ENCODE results near the gene TP53. TPM values are rescaled to one million over a fixed set of nuclear protein-coding genes. Genes with fewer than 3 reads are reported as not detected.

The TP53 gene
- polyA plus RNA-seq, 2 of the 4 experiments (the other 2 are of a cell fraction), result 59.4 to 65.9 TPM

- no peaks in the 10 kb centered on the region for H3K9me3 ChIP-seq
- TF ChIP-seq PHF8 (IDR thresholded peaks at IDR 0.05; ENCODE audit: borderline replicate concordance, low read depth) (peak; percentile 95), ELK1 (IDR thresholded peaks at IDR 0.05; ENCODE audit: low read depth, low read length) (no peak), MAZ (IDR thresholded peaks at IDR 0.05; ENCODE audit: borderline replicate concordance, low read depth, low read length) (no peak), BCL3 (IDR thresholded peaks at IDR 0.05) (peak; percentile 57; the same call in 1 of the 3 replicates), RCOR1 (IDR thresholded peaks at IDR 0.05; ENCODE audit: low read depth, low read length) (no peak), POLR2A (IDR thresholded peaks at IDR 0.05; ENCODE audit: low read length) (peak; percentile 77), JUN (IDR thresholded peaks at IDR 0.05) (peak; percentile 71 to 81; a peak in 4 of 5 replicates), FOXS1 (CRISPR knock-in tag; IDR thresholded peaks at IDR 0.05) (no peak), ZFP36 (IDR thresholded peaks at IDR 0.05; ENCODE audit: borderline replicate concordance, partially characterized antibody) (no peak), POLR2AphosphoS2 (conservative IDR thresholded peaks at IDR 0.05; ENCODE audit: low read length) (no peak), ATOH8 (CRISPR knock-in tag; IDR thresholded peaks at IDR 0.05; ENCODE audit: low read depth) (no peak), SMC3 (IDR thresholded peaks at IDR 0.05) (0 out of 3 replicates have a peak, but pooled peaks have one; percentile 8), RAD21 (conservative IDR thresholded peaks at IDR 0.05 in 1 of 2, IDR thresholded peaks at IDR 0.05 in 1 of 2) (0 out of 5 replicates have a peak, but pooled peaks of 1 of the 2 experiments have one; percentile 17), KDM1A (IDR thresholded peaks at IDR 0.05; ENCODE audit: low read depth) (no peak), E2F6 (IDR thresholded peaks at IDR 0.05; ENCODE audit: borderline replicate concordance, low read depth) (0 out of 2 replicates have a peak, but pooled peaks have one; percentile 36), EP300 (IDR thresholded peaks at IDR 0.05) (no peak), PBX3 (IDR thresholded peaks at IDR 0.05) (no peak)
- ChIA-PET CTCF (interaction anchor here (0.6 to 14.2 kb wide), 19 partner anchors 6 to 363 kb away, joined by 3 to 130 read pairs (median 5); partner anchors contain the start of genes ATP1B2, FXR2, MPDU1 and SHBG), POLR2A (interaction anchor here (0.6 to 2.7 kb wide), 12 partner anchors 13 to 749 kb away, joined by 3 to 81 read pairs (median 5); partner anchors contain the start of genes ATP1B2, CD68, FXR2 and KRABD2)
- DNase-seq (ENCODE audit: low read depth in 1 of 2, low spot score in 1 of 2) (peak; percentile 94 to 99), ATAC-seq (peak; percentile 91 to 94), FAIRE-seq (peak; percentile 70)
- H3K27ac ChIP-seq, result peak within 1 kb of the TSS; percentile 93 to 94
- 4% methylated on average over 43 of the region's 54 CpGs for WGBS (ENCODE audit: missing lambda C conversion rate)
- H3K4me3 ChIP-seq, result peak within 1 kb of the TSS; percentile 85
- H3K4me2 ChIP-seq, result peak within 1 kb of the TSS; percentile 95
- peaks cover 10% of the 10 kb centered on the region; the same call in 2 of the 3 replicates for H3K4me1 ChIP-seq
Measured at GRCh38 chr17:7627250-7628121, 59.8 kb downstream of the TP53 start, which contains the start of gene SAT2. Gene SAT2 (minus strand): TSS chr17:7627821. CDS start chr17:7627635, 186 bp downstream.

- ATAC-seq (peak; percentile 17 to 27; a peak in 5 of 6 replicates), FAIRE-seq (no peak), DNase-seq (ENCODE audit: low read depth in 1 of 2, low spot score in 1 of 2) (no peak)
- Histone ChIP-seq H3K4me3 (peak overlapping the region; percentile 85), H3K9me3 (no peaks in the 10 kb centered on the region), H3K27ac (peak overlapping the region; percentile 93 to 94), H3K4me1 (peaks cover 10% of the 10 kb centered on the region; the same call in 2 of the 3 replicates), H3K4me2 (peak overlapping the region; percentile 95)
- ChIA-PET POLR2A (interaction anchor here (1.0 to 2.7 kb wide), 3 partner anchors 12 to 60 kb away, joined by 3 to 81 read pairs (median 34); partner anchors contain the start of genes FXR2, MPDU1, TP53 and WRAP53), CTCF (interaction anchor here (1.0 to 14.2 kb wide), 12 partner anchors 7 to 223 kb away, joined by 3 to 130 read pairs (median 6); partner anchors contain the start of genes ATP1B2, FXR2, MPDU1 and SHBG)
- WGBS (ENCODE audit: missing lambda C conversion rate), result 57% methylated on average over 6 of the region's 6 CpGs
- TF ChIP-seq HES2 (IDR thresholded peaks at IDR 0.05) (no peak), RARB (CRISPR knock-in tag; IDR thresholded peaks at IDR 0.05) (no peak), RAD21 (conservative IDR thresholded peaks at IDR 0.05 in 1 of 2, IDR thresholded peaks at IDR 0.05 in 1 of 2) (no peak), HOXA7 (CRISPR knock-in tag; IDR thresholded peaks at IDR 0.05) (no peak), POLR2A (IDR thresholded peaks at IDR 0.05; ENCODE audit: low read length) (no peak), ZNF302 (CRISPR knock-in tag; IDR thresholded peaks at IDR 0.05) (no peak)
Measured at GRCh38 chr17:7626956-7627249, 60.4 kb downstream of the TP53 start.

Measured in A549 (cell line).